ENCODE results near the gene BCL6. TPM values are rescaled to one million over a fixed set of nuclear protein-coding genes. Genes with fewer than 3 reads are reported as not detected.

BCL6 gene
- polyA plus RNA-seq, 1 donor (not counting 4 experiments of a cell fraction or from before 2014, with no cell fraction given), result 7.7 TPM

GRCh38 chr3:187696021-187696420, 49.2 kb downstream of the BCL6 start:
- dilution Hi-C loops (cut with MboI; ENCODE audit: extremely low pct_ligation_motif_present, low sequenced_read_pairs), result loop anchor here (25.0 kb wide), 1 partner anchor 384 kb away; no protein-coding TSS in a partner anchor

GRCh38 chr3:187695449-187695848, 49.8 kb downstream of the BCL6 start:
- no peaks in the 10 kb centered on the region for H4K20me1 ChIP-seq (ENCODE audit: control insufficient read depth, extremely low read depth, insufficient read depth, low read length)
- no peak overlapping the region for H3K4me2 ChIP-seq (ENCODE audit: control insufficient read depth, extremely low read depth, insufficient read depth, low read depth, low read length)
- FAIRE-seq, result no peak
- no peaks in the 10 kb centered on the region for H3K4me1 ChIP-seq (ENCODE audit: control insufficient read depth, extremely low read depth, insufficient read depth, low read length)
- DNase-seq (ENCODE audit: low read depth, low spot score), result no peak
- H3K4me3 ChIP-seq (ENCODE audit: control insufficient read depth in 2 of 3, extremely low read depth in 1 of 3, insufficient read depth in 2 of 3, low read depth in 1 of 3, low read length in 3 of 3), result no peak overlapping the region
- no peaks in the 10 kb centered on the region for H3K9me1 ChIP-seq (ENCODE audit: control insufficient read depth, extremely low read depth, insufficient read depth, low read length)
- H3K9me3 ChIP-seq (ENCODE audit: control insufficient read depth, low read depth, low read length), result no peaks in the 10 kb centered on the region
- H3K36me3 ChIP-seq (ENCODE audit: control insufficient read depth in 2 of 2, extremely low read depth in 1 of 2, insufficient read depth in 2 of 2, low read length in 2 of 2), result no peaks in the 10 kb centered on the region
- TF ChIP-seq EZH2 (IDR thresholded peaks at IDR 0.05; ENCODE audit: low read length) (no peak), CTCF (optimal IDR thresholded peaks at IDR 0.05 in 1 of 3, IDR thresholded peaks at IDR 0.05 in 1 of 3, conservative IDR thresholded peaks at IDR 0.05 in 1 of 3; ENCODE audit: extremely low read depth in 1 of 3, insufficient read depth in 2 of 3, low read length in 3 of 3) (no peak)
- dilution Hi-C loops (cut with MboI; ENCODE audit: extremely low pct_ligation_motif_present, low sequenced_read_pairs), result loop anchor here (25.0 kb wide), 1 partner anchor 383 kb away; no protein-coding TSS in a partner anchor
- no peaks in the 10 kb centered on the region for H3K79me2 ChIP-seq (ENCODE audit: control insufficient read depth, insufficient read depth, low read length)
- H2AFZ ChIP-seq (ENCODE audit: control insufficient read depth, low read length), result no peak overlapping the region
- no peak overlapping the region for H3K27ac ChIP-seq (ENCODE audit: control insufficient read depth, insufficient read depth, low read length)
- H3K9ac ChIP-seq (ENCODE audit: control insufficient read depth, extremely low read depth, insufficient read depth, low read length), result no peak overlapping the region
- peaks cover 11% of the 10 kb centered on the region for H3K27me3 ChIP-seq (ENCODE audit: control insufficient read depth, extremely low read depth, insufficient read depth, low read length)

More at GRCh38 chr3:187696021-187696420, 49.2 kb downstream of the BCL6 start:
- Histone ChIP-seq H3K27ac (ENCODE audit: control insufficient read depth, insufficient read depth, low read length) (no peak overlapping the region), H3K4me3 (ENCODE audit: control insufficient read depth in 2 of 3, extremely low read depth in 1 of 3, insufficient read depth in 2 of 3, low read depth in 1 of 3, low read length in 3 of 3) (no peak overlapping the region), H2AFZ (ENCODE audit: control insufficient read depth, low read length) (no peak overlapping the region), H3K27me3 (ENCODE audit: control insufficient read depth, extremely low read depth, insufficient read depth, low read length) (peaks cover 9% of the 10 kb centered on the region), H3K4me1 (ENCODE audit: control insufficient read depth, extremely low read depth, insufficient read depth, low read length) (no peaks in the 10 kb centered on the region), H3K9ac (ENCODE audit: control insufficient read depth, extremely low read depth, insufficient read depth, low read length) (no peak overlapping the region), H4K20me1 (ENCODE audit: control insufficient read depth, extremely low read depth, insufficient read depth, low read length) (no peaks in the 10 kb centered on the region), H3K4me2 (ENCODE audit: control insufficient read depth, extremely low read depth, insufficient read depth, low read depth, low read length) (no peak overlapping the region), H3K9me1 (ENCODE audit: control insufficient read depth, extremely low read depth, insufficient read depth, low read length) (no peaks in the 10 kb centered on the region), H3K9me3 (ENCODE audit: control insufficient read depth, low read depth, low read length) (no peaks in the 10 kb centered on the region), H3K36me3 (ENCODE audit: control insufficient read depth in 2 of 2, extremely low read depth in 1 of 2, insufficient read depth in 2 of 2, low read length in 2 of 2) (no peaks in the 10 kb centered on the region), H3K79me2 (ENCODE audit: control insufficient read depth, insufficient read depth, low read length) (no peaks in the 10 kb centered on the region)
- no peak for TF ChIP-seq EZH2 (IDR thresholded peaks at IDR 0.05; ENCODE audit: low read length)
- no peak for TF ChIP-seq CTCF (optimal IDR thresholded peaks at IDR 0.05 in 1 of 3, IDR thresholded peaks at IDR 0.05 in 1 of 3, conservative IDR thresholded peaks at IDR 0.05 in 1 of 3; ENCODE audit: extremely low read depth in 1 of 3, insufficient read depth in 2 of 3, low read length in 3 of 3)
- no peak for FAIRE-seq
- DNase-seq (ENCODE audit: low read depth, low spot score), result no peak
